Measurements from ENCODE around the gene HOPX. TPM values are rescaled to one million over a fixed set of nuclear protein-coding genes. Genes with fewer than 3 reads are reported as not detected.

Gene HOPX
- total and polyA plus RNA-seq, 2 of the 8 experiments (the other 6 are each of a cell fraction or from before 2014, with no cell fraction given) = not detected

- ChIA-PET POLR2A (ENCODE audit: partially characterized antibody) (interaction anchor here (0.5 to 0.9 kb wide), 2 partner anchors 9 to 107 kb away, joined by 3 read pairs; no protein-coding TSS in a partner anchor), CTCF (ENCODE audit: partially characterized antibody) (interaction anchor here (1.0 to 5.8 kb wide), 11 partner anchors 9 to 187 kb away, joined by 3 to 34 read pairs (median 4); no protein-coding TSS in a partner anchor)
- no peak overlapping the region for H4K91ac ChIP-seq (replicated peaks; ENCODE audit: insufficient read length, low read length)
- H3K4ac ChIP-seq (replicated peaks; ENCODE audit: insufficient read length, low read depth, low read length) = no peak overlapping the region
- H3K9me3 ChIP-seq (ENCODE audit: insufficient read depth in 2 of 2, low read depth in 1 of 2, low read length in 1 of 2) = peaks cover 0 to 3% of the 10 kb centered on the region in 2 experiments; a peak in 1 of 4 replicates
- no peak overlapping the region for H3K14ac ChIP-seq (ENCODE audit: insufficient read length)
- H3K18ac ChIP-seq (ENCODE audit: extremely low read depth, low read length) = no peak overlapping the region
- peaks cover 0 to 3% (median 0%) of the 10 kb centered on the region in 4 experiments; a peak in 1 of 7 replicates for H3K4me1 ChIP-seq (replicated peaks in 1 of 4; ENCODE audit: control insufficient read depth in 3 of 4, insufficient read depth in 4 of 4, low read length in 3 of 4)
- H2BK12ac ChIP-seq (ENCODE audit: low read depth, low read length) = no peak overlapping the region
- H4K5ac ChIP-seq (ENCODE audit: insufficient read length, low read depth, low read length) = no peak overlapping the region
- H2AFZ ChIP-seq (ENCODE audit: low read length) = no peak overlapping the region
- peaks cover 12 to 17% (median 14%) of the 10 kb centered on the region in 4 experiments for H3K27me3 ChIP-seq (replicated peaks in 1 of 4; ENCODE audit: control insufficient read depth in 3 of 4, extremely low read depth in 1 of 4, insufficient read depth in 3 of 4, low read length in 3 of 4)
- H2BK15ac ChIP-seq (ENCODE audit: low read length) = no peak overlapping the region
- H4K8ac ChIP-seq (ENCODE audit: extremely low read depth, insufficient read depth, low read length) = no peak overlapping the region
- H3K4me2 ChIP-seq (ENCODE audit: insufficient read depth in 1 of 2, low read depth in 2 of 2, low read length in 2 of 2) = no peak overlapping the region
- H3K36me3 ChIP-seq (ENCODE audit: control insufficient read depth in 2 of 4, insufficient read depth in 4 of 4, low read length in 3 of 4) = no peaks in the 10 kb centered on the region
- no peak overlapping the region for H3K27ac ChIP-seq (ENCODE audit: low read depth, low read length)
- H2BK5ac ChIP-seq (ENCODE audit: low read depth, low read length) = no peak overlapping the region
- no peak overlapping the region for H3K56ac ChIP-seq (replicated peaks; ENCODE audit: insufficient read length, low read depth, low read length)
- H2AK5ac ChIP-seq (ENCODE audit: low read depth, low read length) = no peak overlapping the region
- no peak overlapping the region for H2BK120ac ChIP-seq (replicated peaks; ENCODE audit: low read depth, low read length)
- WGBS, 2 experiments (ENCODE audit: extremely low coverage in 1 of 2, insufficient coverage in 1 of 2, insufficient read length in 1 of 2, insufficient replicate concordance in 2 of 2, low coverage in 1 of 2, low lambda C conversion rate in 2 of 2, missing lambda C conversion rate in 1 of 2) = 77% methylated on average over 5 of the region's 5 CpGs; no CpG with 5 or more reads in 1 of the 2 experiments
- H3K79me2 ChIP-seq (ENCODE audit: control insufficient read depth in 1 of 2, insufficient read depth in 2 of 2, low read length in 2 of 2) = no peaks in the 10 kb centered on the region
- H3K23ac ChIP-seq (ENCODE audit: insufficient read length) = no peak overlapping the region
- H3K4me3 ChIP-seq (ENCODE audit: extremely low read depth in 1 of 4, insufficient read depth in 2 of 4, low read depth in 3 of 4, low read length in 4 of 4) = no peak overlapping the region
- H2BK20ac ChIP-seq (ENCODE audit: low read length) = no peak overlapping the region
- H3K23me2 ChIP-seq (ENCODE audit: low read depth, low read length) = no peaks in the 10 kb centered on the region; the same call in 1 of the 2 replicates
- H3K9ac ChIP-seq (replicated peaks in 1 of 4; ENCODE audit: extremely low read depth in 1 of 4, low read depth in 3 of 4, low read length in 3 of 4) = no peak overlapping the region
- DNase-seq (ENCODE audit: low read depth in 1 of 2, low spot score in 2 of 2) (no peak), FAIRE-seq (no peak)
- H4K20me1 ChIP-seq (replicated peaks in 1 of 2; ENCODE audit: control insufficient read depth in 1 of 2, insufficient read depth in 2 of 2, low read length in 2 of 2) = no peaks in the 10 kb centered on the region
- no peaks in the 10 kb centered on the region for H3K79me1 ChIP-seq (ENCODE audit: low read depth, low read length)
Measured at GRCh38 chr4:56649445-56650261, 31.4 kb downstream of the HOPX start.

All from H1 (cell line).